ENCODE measurements around the gene RASD1.

The RASD1 gene

GRCh38 chr17:17496189-17497064 lies at the start of gene RASD1:
RASD1 (minus strand) TSS chr17:17496395; CDS start chr17:17496181, 214 bp downstream.
- DNase-seq: peak in 1 of 2 experiments; percentile 20

GRCh38 chr17:17545984-17546383 lies 49.8 kb upstream of the RASD1 start:
- no peak for DNase-seq

- DNase-seq: no peak
These were observed 49.0 kb upstream of the RASD1 start for GRCh38 chr17:17545031-17545820.

- DNase-seq: no peak
These were observed 46.9 kb upstream of the RASD1 start for GRCh38 chr17:17542906-17543635.

GRCh38 chr17:17541640-17542001 lies 45.4 kb upstream of the RASD1 start:
- DNase-seq: no peak

- DNase-seq: no peak
These were observed 44.9 kb upstream of the RASD1 start for GRCh38 chr17:17540935-17541639.

- DNase-seq: no peak
These were observed 44.2 kb upstream of the RASD1 start for GRCh38 chr17:17540278-17540906.

- no peak for DNase-seq
These were observed 43.4 kb upstream of the RASD1 start for GRCh38 chr17:17539591-17539990.

- DNase-seq: no peak
These were observed 42.5 kb upstream of the RASD1 start for GRCh38 chr17:17538417-17539391.

GRCh38 chr17:17537311-17538099 lies 41.3 kb upstream of the RASD1 start:
- DNase-seq: no peak

- no peak for DNase-seq
These were observed 40.5 kb upstream of the RASD1 start for GRCh38 chr17:17536702-17537101.

GRCh38 chr17:17535957-17536356 lies 39.8 kb upstream of the RASD1 start:
- DNase-seq: no peak

GRCh38 chr17:17533901-17534441 lies 37.8 kb upstream of the RASD1 start:
- no peak for DNase-seq

GRCh38 chr17:17532991-17533390 lies 36.8 kb upstream of the RASD1 start:
- DNase-seq: no peak

- no peak for DNase-seq
These were observed 35.0 kb upstream of the RASD1 start for GRCh38 chr17:17531156-17531555.

- DNase-seq: no peak
These were observed 32.8 kb upstream of the RASD1 start for GRCh38 chr17:17528696-17529652.

- no peak for DNase-seq
These were observed 31.8 kb upstream of the RASD1 start for GRCh38 chr17:17527956-17528500.

- no peak for DNase-seq
These were observed 31.3 kb upstream of the RASD1 start for GRCh38 chr17:17527534-17527933.
